ENCODE measurements around the gene LCN12.
A peak's percentile ranks its signal among the peaks of the same experiment; 100 is the strongest.

The LCN12 gene

DNA sequence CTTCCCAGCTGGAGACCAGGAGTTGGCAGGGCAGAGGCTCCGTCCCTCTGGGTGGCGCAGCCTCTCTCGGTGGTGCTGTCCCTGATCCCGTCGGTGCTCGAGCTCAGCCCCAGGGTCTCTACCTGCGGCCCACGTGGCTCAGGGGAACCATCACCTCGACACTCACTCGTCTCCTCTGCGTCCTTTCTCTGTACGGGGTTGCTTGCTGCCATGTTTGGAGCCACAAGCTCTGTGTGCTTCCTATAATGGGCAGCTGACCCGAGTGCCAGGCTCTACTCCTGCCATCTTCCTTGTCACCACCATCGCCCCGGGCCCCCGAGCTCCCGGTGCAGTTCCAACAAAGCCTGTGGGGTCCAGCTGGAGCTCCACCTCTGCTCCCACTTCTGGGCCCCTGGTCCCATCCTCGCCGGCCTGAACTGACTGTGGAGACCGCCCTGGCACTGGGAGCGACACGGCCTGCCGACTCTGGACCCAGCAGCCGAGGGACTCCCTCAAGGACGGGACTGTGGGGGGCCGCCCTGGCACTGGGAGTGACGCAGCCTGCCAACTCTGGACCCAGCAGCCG lies 12.6 kb upstream of the LCN12 start:
- H3K4me3 ChIP-seq (ENCODE audit: insufficient read depth, low read depth, low read length): no peak overlapping the region
- peaks cover 37% of the 10 kb centered on the region for H3K36me3 ChIP-seq (ENCODE audit: control insufficient read depth, insufficient read depth, low read length)
- peaks cover 6% of the 10 kb centered on the region for H3K4me1 ChIP-seq (ENCODE audit: control insufficient read depth, insufficient read depth, low read length)
- 95% methylated on average over 28 of the region's 28 CpGs for WGBS, 2 experiments
- no peaks in the 10 kb centered on the region for H3K9me3 ChIP-seq (ENCODE audit: control insufficient read depth, low read length)
- no peak overlapping the region for H3K27ac ChIP-seq (ENCODE audit: insufficient read depth, low read depth, low read length, poor library complexity, severe bottlenecking)
- H3K27me3 ChIP-seq (ENCODE audit: control insufficient read depth, insufficient read depth, low read length, poor library complexity, severe bottlenecking): no peaks in the 10 kb centered on the region

DNA sequence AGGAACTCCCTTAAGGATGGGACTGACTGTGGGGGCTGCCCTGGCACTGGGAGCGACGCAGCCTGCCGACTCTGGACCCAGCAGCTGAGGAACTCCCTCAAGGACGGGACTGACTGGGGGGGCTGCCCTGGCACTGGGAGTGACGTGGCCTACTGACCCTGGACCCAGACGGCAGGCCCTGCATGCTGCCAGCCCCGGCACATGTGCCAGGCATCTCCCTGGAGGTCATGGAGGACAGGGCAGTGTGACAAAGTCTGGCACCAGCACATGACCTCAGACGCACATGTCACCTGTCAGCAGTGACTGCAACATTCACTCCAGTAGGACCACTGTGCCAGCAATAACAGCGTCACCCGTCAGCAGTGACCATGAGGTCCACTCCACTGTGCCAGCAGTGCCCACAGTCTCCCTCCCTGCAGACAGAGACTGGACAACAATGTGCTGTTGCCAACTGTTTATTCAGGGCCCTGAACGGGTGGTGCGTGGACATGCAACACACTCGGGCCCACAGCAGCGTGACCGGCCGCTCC lies 12.0 kb upstream of the LCN12 start:
- Histone ChIP-seq H3K27me3 (ENCODE audit: control insufficient read depth, insufficient read depth, low read length, poor library complexity, severe bottlenecking) (no peaks in the 10 kb centered on the region), H3K4me3 (ENCODE audit: insufficient read depth, low read depth, low read length) (no peak overlapping the region), H3K9me3 (ENCODE audit: control insufficient read depth, low read length) (no peaks in the 10 kb centered on the region), H3K4me1 (ENCODE audit: control insufficient read depth, insufficient read depth, low read length) (peaks cover 6% of the 10 kb centered on the region), H3K36me3 (ENCODE audit: control insufficient read depth, insufficient read depth, low read length) (peaks cover 37% of the 10 kb centered on the region), H3K27ac (ENCODE audit: insufficient read depth, low read depth, low read length, poor library complexity, severe bottlenecking) (no peak overlapping the region)
- 95% methylated on average over 16 of the region's 16 CpGs for WGBS, 2 experiments

DNA sequence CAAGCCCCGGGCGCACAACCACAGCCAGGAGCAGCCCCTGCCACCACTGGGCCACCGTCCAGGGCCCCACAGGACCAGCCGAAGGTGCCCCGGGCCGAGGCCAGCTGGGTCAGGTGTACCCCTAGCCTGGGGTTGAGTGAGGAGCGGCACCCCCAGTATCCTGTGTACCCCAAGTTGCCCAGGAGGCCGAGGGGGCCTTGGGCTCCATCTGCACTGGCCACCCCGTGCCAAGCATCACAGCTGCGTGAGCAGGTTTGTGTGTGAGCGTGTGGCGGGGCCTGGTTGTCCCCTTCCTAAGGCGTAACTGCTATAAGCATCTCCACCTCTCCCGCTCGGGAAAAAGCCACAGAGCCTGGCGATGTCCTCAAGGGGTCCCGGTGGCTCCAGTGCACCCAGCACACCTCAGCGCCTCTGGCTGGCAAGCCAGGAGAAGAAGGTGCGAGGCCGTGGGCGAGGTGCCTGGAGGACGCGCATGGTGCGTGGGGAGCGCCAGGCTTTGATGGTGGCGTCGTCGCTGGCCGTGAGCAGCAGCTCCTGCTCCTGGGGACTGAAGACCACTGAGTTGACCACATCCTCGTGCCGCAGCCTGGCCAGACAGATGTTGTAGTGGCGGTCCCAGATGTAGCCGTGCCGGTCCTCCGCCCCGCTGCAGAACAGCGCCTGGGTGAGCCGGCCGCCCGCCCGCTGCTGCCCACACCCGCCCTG lies 11.4 kb upstream of the LCN12 start:
- Histone ChIP-seq H3K36me3 (ENCODE audit: control insufficient read depth, insufficient read depth, low read length) (peaks cover 37% of the 10 kb centered on the region), H3K9me3 (ENCODE audit: control insufficient read depth, low read length) (no peaks in the 10 kb centered on the region), H3K27ac (ENCODE audit: insufficient read depth, low read depth, low read length, poor library complexity, severe bottlenecking) (no peak overlapping the region), H3K27me3 (ENCODE audit: control insufficient read depth, insufficient read depth, low read length, poor library complexity, severe bottlenecking) (no peaks in the 10 kb centered on the region), H3K4me3 (ENCODE audit: insufficient read depth, low read depth, low read length) (no peak overlapping the region), H3K4me1 (ENCODE audit: control insufficient read depth, insufficient read depth, low read length) (peaks cover 10% of the 10 kb centered on the region)
- 96 to 97% methylated on average over 42 of the region's 42 CpGs for WGBS, 2 experiments

DNA sequence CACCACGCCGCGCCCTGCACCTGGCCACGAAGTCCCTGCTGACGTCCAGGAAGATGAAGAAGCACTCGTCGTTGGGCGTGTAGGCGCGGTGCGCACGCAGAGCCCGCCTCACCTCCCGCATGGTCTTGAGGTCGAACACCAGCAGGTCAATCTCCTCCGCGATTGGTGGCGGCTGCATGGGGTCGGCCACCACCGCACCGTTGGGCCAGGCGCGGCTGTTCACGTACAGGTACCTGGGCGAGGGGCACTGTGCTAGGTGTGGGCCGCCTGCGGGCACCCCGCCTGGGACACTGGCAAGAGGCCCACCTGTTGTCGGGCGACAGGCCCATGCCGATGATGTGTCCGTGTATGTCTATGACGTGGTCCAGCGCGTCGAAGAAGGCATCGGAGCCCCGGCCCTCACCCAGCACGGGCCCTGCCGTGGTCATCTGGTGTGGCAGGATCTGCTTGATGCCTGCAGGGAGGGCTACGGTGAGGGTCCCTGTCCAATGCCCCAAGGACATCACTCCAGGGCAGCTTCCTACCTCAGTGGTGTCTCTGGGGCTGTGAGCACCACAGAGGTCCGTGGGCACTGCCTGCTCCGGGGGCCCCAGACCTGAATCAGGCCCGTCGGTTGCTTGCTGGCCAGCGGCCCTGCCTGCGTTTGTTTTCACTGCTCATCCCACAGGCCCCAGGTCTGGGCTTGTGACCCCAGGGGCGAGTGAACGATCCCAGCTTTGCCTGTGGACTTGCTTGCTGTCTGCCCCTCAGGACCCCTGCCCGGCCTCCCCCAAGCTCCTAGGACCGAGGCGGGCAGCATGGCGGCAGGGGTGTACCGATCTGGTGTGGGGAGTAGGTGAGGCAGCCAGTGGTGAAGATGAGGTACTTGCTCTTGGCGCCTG lies 10.6 kb upstream of the LCN12 start:
- H3K27me3 ChIP-seq (ENCODE audit: control insufficient read depth, insufficient read depth, low read length, poor library complexity, severe bottlenecking): no peaks in the 10 kb centered on the region
- 96% methylated on average over 55 of the region's 55 CpGs for WGBS, 2 experiments
- H3K27ac ChIP-seq (ENCODE audit: insufficient read depth, low read depth, low read length, poor library complexity, severe bottlenecking): no peak overlapping the region
- peaks cover 10% of the 10 kb centered on the region for H3K4me1 ChIP-seq (ENCODE audit: control insufficient read depth, insufficient read depth, low read length)
- H3K4me3 ChIP-seq (ENCODE audit: insufficient read depth, low read depth, low read length): no peak overlapping the region
- no peaks in the 10 kb centered on the region for H3K9me3 ChIP-seq (ENCODE audit: control insufficient read depth, low read length)
- peaks cover 37% of the 10 kb centered on the region for H3K36me3 ChIP-seq (ENCODE audit: control insufficient read depth, insufficient read depth, low read length)

DNA sequence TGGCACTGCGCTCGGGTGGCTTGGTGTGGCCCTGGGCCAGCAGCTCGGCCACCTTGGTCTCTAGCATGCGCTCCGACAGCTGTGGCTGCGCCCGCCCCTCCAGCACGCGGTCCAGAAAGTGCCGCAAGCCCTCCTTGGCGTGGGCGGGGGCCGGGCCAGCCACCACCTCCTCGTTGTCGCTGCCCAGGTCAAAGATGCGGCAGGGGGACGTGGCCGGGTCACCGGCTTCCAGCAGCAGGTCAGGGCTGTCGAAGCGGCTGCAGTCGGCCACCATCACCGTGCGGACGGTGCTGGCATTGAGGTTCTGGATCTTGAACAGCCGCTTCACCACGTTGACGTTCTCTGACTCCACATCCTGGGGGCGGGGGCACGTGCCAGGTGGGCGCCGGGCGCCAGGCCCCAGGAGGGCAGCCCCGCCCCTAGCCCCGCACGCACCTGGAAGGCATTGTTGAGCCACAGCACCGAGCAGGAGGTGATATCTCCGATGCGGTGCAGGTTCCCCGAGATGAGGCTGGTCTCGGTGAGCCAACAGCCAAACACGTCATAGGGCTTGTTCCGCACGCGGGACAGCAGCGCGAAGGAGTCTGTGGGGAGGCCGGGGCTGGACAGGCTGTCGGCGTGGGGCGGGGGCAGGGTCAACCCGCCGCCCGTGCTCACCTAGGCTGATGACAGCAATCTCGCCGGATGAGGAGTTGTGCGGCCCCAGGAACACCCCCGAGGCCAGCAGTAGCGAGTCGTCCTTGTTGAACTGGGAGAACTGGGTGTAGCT lies 9.8 kb upstream of the LCN12 start:
- Histone ChIP-seq H3K27me3 (ENCODE audit: control insufficient read depth, insufficient read depth, low read length, poor library complexity, severe bottlenecking) (no peaks in the 10 kb centered on the region), H3K9me3 (ENCODE audit: control insufficient read depth, low read length) (no peaks in the 10 kb centered on the region), H3K4me3 (ENCODE audit: insufficient read depth, low read depth, low read length) (no peak overlapping the region), H3K4me1 (ENCODE audit: control insufficient read depth, insufficient read depth, low read length) (peaks cover 10% of the 10 kb centered on the region), H3K36me3 (ENCODE audit: control insufficient read depth, insufficient read depth, low read length) (peaks cover 37% of the 10 kb centered on the region), H3K27ac (ENCODE audit: insufficient read depth, low read depth, low read length, poor library complexity, severe bottlenecking) (no peak overlapping the region)
- WGBS, 2 experiments: 95 to 96% methylated on average over 60 of the region's 60 CpGs

DNA sequence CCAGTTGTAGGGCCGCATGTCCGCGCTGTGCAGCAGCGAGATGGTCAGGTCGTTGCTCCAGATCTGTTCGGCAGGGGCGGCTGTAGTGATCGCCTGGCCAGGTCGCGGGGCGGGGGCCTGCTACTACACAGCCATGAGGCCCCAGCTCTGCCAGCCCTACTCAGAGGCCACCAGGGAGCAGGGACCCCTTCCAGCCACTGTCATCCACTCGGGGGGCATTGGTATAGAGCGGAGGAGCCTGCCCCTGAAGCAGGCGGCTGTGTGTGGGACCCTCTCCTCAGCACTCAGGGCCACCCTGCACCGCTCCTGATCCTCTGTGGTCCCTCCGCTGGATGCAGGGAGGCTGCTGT lies 9.2 kb upstream of the LCN12 start:
- 96% methylated on average over 16 of the region's 16 CpGs for WGBS, 2 experiments
- Histone ChIP-seq H3K4me1 (ENCODE audit: control insufficient read depth, insufficient read depth, low read length) (peaks cover 15% of the 10 kb centered on the region), H3K36me3 (ENCODE audit: control insufficient read depth, insufficient read depth, low read length) (peaks cover 37% of the 10 kb centered on the region), H3K27ac (ENCODE audit: insufficient read depth, low read depth, low read length, poor library complexity, severe bottlenecking) (no peak overlapping the region), H3K27me3 (ENCODE audit: control insufficient read depth, insufficient read depth, low read length, poor library complexity, severe bottlenecking) (no peaks in the 10 kb centered on the region), H3K4me3 (ENCODE audit: insufficient read depth, low read depth, low read length) (no peak overlapping the region), H3K9me3 (ENCODE audit: control insufficient read depth, low read length) (no peaks in the 10 kb centered on the region)

DNA sequence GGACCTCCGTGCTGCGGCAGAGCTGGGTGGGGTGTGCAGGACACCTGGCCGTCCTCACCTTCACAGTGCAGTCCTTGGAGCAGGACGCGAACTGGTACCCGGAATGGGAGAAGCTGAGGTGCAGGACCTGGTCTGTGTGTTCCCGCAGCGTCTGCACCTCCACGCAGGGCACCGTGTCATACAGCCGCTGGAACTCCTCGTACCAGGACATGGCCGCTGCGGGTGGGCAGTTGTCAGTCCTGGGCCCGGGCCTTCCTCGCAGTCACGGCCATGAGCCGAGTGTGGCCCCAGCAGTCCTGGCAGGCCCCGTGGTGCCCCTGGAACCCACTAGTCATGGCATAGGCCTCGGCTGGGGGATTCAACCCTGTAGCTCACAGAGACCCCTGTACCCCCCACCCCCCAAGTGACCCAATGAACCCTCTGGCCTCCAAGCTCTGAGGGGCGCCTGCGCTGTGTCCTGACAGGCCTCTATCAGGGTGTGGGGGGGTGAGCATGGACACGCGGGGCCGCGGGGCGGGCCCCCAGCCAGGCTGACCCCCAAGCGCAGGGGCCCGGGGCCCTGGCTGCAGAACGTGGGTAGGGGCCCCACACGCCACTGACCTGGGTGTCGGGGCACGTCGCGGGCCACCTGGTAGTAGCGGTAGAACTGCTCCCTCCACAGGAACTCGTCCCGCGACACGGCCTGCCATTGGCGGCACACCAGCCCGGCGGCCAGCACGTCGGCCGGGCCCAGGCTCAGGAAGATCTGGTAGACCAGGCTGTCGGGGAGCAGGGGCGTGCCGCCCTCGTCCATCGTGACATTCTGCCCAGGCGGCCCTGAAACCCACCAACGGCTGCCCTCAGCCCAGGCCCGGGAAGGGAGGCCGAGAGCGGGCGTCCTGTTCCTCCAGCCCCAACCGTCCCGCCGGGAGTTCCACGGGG lies 8.5 kb upstream of the LCN12 start:
- WGBS, 2 experiments: 31% methylated on average over 61 of the region's 61 CpGs
- Histone ChIP-seq H3K4me3 (ENCODE audit: insufficient read depth, low read depth, low read length) (peak overlapping the region; percentile 69), H3K36me3 (ENCODE audit: control insufficient read depth, insufficient read depth, low read length) (peaks cover 34% of the 10 kb centered on the region), H3K27ac (ENCODE audit: insufficient read depth, low read depth, low read length, poor library complexity, severe bottlenecking) (peak overlapping the region; percentile 50), H3K9me3 (ENCODE audit: control insufficient read depth, low read length) (no peaks in the 10 kb centered on the region), H3K27me3 (ENCODE audit: control insufficient read depth, insufficient read depth, low read length, poor library complexity, severe bottlenecking) (no peaks in the 10 kb centered on the region), H3K4me1 (ENCODE audit: control insufficient read depth, insufficient read depth, low read length) (peaks cover 15% of the 10 kb centered on the region)

DNA sequence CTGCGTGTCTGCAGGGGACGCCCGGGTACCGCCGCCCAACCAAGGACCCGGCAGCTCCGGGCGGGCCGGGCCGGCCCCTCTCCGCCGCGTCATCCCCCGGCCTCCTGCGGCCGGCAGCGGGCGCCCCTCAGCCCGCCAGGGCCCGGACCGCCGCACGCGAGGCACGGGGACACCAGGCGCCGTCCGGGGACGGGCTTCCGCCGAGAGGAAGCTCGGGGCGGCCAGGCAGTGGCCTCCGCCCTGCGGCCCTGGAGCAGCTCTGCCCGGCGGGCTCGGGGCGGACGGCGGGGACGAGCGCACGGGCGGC lies 7.9 kb upstream of the LCN12 start:
- WGBS, 2 experiments: 0% methylated on average over 45 of the region's 45 CpGs
- peaks cover 31% of the 10 kb centered on the region for H3K36me3 ChIP-seq (ENCODE audit: control insufficient read depth, insufficient read depth, low read length)
- H3K9me3 ChIP-seq (ENCODE audit: control insufficient read depth, low read length): no peaks in the 10 kb centered on the region
- H3K27me3 ChIP-seq (ENCODE audit: control insufficient read depth, insufficient read depth, low read length, poor library complexity, severe bottlenecking): no peaks in the 10 kb centered on the region
- peak overlapping the region; percentile 50 for H3K27ac ChIP-seq (ENCODE audit: insufficient read depth, low read depth, low read length, poor library complexity, severe bottlenecking)
- peak overlapping the region; percentile 69 for H3K4me3 ChIP-seq (ENCODE audit: insufficient read depth, low read depth, low read length)
- peaks cover 15% of the 10 kb centered on the region for H3K4me1 ChIP-seq (ENCODE audit: control insufficient read depth, insufficient read depth, low read length)

DNA sequence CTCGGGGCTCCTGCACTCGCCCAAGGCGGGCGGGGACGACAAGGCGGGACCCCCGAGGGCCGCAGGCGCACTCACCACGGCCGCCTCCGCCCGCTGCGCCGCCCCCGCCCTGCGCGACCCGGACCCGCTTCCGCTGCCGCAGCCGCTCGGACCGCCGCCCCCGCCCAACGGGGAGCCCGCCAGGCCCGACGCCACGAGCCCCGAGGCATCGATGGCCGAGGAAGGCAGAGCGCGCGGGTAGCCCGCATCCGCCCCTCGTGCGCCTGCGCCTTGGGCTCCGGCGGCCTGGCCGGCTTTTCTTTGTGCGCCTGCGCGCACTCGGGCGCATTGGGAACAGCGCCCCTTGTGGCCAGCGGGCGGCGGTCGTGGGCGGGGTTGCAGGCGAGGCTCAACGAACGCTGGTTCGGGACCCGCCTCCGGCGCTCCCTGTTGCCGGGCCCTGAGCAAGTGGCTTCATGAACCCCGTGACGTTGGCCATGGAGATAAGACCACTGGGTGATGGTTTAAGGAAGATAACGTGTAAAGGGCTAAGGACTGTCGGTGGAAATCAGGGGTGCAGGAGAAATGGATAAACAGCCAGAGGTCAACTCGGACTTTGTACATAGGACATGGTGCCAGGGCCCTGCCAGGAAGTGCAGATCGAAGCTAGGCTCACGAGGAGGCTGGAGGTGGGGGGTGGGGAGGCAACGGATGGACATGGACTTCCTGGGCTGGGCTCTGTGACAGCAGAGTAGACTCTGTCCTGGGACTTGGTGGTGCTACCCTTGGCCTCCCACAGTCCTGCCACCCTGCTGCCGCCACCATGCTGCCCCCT lies 7.3 kb upstream of the LCN12 start, which contains the start of the genes C8G and FBXW5:
Gene C8G, plus strand, starts transcription at position 725 of the 814 bp plus-strand sequence. Its CDS starts 78 bp downstream, at position 803.
Gene FBXW5, minus strand, starts transcription at position 220 of the 814 bp plus-strand sequence. CDS start 655 bp downstream, outside the sequence.
- Histone ChIP-seq H3K9me3 (ENCODE audit: control insufficient read depth, low read length) (no peaks in the 10 kb centered on the region), H3K4me1 (ENCODE audit: control insufficient read depth, insufficient read depth, low read length) (peaks cover 15% of the 10 kb centered on the region), H3K36me3 (ENCODE audit: control insufficient read depth, insufficient read depth, low read length) (peaks cover 27% of the 10 kb centered on the region), H3K27ac (ENCODE audit: insufficient read depth, low read depth, low read length, poor library complexity, severe bottlenecking) (peak within 1 kb of the TSS; percentile 50), H3K4me3 (ENCODE audit: insufficient read depth, low read depth, low read length) (peak within 1 kb of the TSS; percentile 69), H3K27me3 (ENCODE audit: control insufficient read depth, insufficient read depth, low read length, poor library complexity, severe bottlenecking) (no peaks in the 10 kb centered on the region)
- WGBS, 2 experiments: 7% methylated on average over 74 of the region's 74 CpGs
